Measurements from ENCODE around the gene SLC6A6. TPM values are rescaled to one million over a fixed set of nuclear protein-coding genes. Genes with fewer than 3 reads are reported as not detected.

Gene SLC6A6
- polyA plus RNA-seq, 1 of the 3 experiments (the other 2 are of a cell fraction), result 19.1 TPM

DNA sequence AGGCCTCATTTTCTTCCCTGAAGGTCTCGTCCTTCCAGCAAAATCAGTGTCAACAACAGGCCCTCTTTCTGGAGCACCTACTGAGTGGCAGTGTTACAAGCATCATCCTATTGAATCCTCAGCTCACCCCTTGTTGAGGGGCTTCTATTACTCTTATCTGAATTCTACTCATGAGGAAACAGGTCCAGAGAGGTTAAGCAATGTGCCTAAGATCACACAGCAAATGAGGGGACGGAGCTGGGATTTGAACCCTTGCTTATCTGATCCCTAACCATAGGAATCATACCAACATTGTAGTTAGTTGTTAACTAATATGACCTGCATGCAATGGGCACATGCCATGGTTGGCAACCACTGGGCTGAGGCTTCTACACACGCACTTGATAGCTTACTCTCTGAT is 63.0 kb downstream of the SLC6A6 start (continued):
- TF ChIP-seq, protein P1, sequence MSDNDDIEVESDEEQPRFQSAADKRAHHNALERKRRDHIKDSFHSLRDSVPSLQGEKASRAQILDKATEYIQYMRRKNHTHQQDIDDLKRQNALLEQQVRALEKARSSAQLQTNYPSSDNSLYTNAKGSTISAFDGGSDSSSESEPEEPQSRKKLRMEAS (IDR thresholded peaks at IDR 0.05; ENCODE audit: low read depth), result no peak

DNA sequence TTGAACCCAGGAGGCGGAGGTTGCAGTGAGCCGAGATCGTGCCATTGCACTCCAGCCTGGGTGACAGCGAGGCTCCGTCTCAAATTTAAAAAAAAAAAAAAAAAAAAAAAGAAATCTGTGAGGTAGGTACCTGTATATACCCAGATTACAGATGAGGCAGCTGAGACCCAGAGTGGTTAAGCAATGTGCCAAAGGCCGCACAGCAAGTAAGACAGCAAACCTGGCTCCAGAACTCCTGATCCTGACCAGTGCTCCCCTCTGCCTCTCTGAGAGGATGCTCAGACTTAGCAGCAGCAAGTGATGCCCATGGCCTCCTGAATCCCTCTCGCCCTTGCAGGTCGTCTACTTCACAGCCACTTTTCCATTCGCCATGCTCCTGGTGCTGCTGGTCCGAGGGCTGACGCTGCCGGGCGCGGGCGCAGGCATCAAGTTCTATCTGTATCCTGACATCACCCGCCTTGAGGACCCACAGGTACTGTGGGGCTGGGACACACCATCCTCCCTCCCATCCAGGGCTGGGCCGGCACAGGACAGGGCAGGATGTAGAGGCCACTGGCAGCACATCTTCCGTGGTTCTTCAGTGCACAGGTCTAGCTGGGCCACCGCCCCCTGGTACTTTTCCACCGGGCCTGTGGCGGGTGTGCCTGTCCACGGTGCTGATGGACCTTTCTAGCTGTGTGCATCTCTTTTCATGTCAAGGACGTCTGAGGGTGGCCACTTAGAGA is 63.9 kb downstream of the SLC6A6 start:
- Histone ChIP-seq H3K27me3 (ENCODE audit: insufficient read depth) (no peaks in the 10 kb centered on the region), H4K20me1 (ENCODE audit: insufficient read depth) (no peaks in the 10 kb centered on the region), H3K9ac (no peak overlapping the region), H3K27ac (ENCODE audit: low read depth in 2 of 2, low read length in 1 of 2) (no peak overlapping the region), H3K4me2 (no peak overlapping the region), H3K79me2 (ENCODE audit: insufficient read depth) (no peaks in the 10 kb centered on the region), H3K9me3 (no peaks in the 10 kb centered on the region), H3K9me2 (no peaks in the 10 kb centered on the region), H3F3A (replicated peaks; ENCODE audit: insufficient read depth) (no peaks in the 10 kb centered on the region), H2AFZ (ENCODE audit: low read depth) (no peak overlapping the region), H3K36me3 (replicated peaks in 1 of 2; ENCODE audit: control insufficient read depth in 1 of 2, insufficient read depth in 2 of 2, low read length in 1 of 2) (peaks cover 22 to 24% of the 10 kb centered on the region in 2 experiments), H3K4me1 (ENCODE audit: control insufficient read depth in 1 of 2, insufficient read depth in 2 of 2, low read depth in 1 of 2, low read length in 1 of 2) (peaks cover 2 to 5% of the 10 kb centered on the region in 2 experiments; a peak in 2 of 4 replicates), H3K4me3 (ENCODE audit: low read depth in 2 of 2, low read length in 1 of 2) (no peak overlapping the region)
- ChIA-PET POLR2A (no interaction called here), CTCF (interaction anchor here (0.7 to 4.4 kb wide), 15 partner anchors 8 to 811 kb away, joined by 3 to 105 read pairs (median 12); no protein-coding TSS in a partner anchor)
- no peak for DNase-seq
- TF ChIP-seq, protein P1 (IDR thresholded peaks at IDR 0.05; ENCODE audit: low read depth), result no peak
- TF ChIP-seq NFIC (IDR thresholded peaks at IDR 0.05; ENCODE audit: borderline replicate concordance), result no peak
- WGBS (ENCODE audit: low lambda C conversion rate), result 96% methylated on average over 20 of the region's 23 CpGs

DNA sequence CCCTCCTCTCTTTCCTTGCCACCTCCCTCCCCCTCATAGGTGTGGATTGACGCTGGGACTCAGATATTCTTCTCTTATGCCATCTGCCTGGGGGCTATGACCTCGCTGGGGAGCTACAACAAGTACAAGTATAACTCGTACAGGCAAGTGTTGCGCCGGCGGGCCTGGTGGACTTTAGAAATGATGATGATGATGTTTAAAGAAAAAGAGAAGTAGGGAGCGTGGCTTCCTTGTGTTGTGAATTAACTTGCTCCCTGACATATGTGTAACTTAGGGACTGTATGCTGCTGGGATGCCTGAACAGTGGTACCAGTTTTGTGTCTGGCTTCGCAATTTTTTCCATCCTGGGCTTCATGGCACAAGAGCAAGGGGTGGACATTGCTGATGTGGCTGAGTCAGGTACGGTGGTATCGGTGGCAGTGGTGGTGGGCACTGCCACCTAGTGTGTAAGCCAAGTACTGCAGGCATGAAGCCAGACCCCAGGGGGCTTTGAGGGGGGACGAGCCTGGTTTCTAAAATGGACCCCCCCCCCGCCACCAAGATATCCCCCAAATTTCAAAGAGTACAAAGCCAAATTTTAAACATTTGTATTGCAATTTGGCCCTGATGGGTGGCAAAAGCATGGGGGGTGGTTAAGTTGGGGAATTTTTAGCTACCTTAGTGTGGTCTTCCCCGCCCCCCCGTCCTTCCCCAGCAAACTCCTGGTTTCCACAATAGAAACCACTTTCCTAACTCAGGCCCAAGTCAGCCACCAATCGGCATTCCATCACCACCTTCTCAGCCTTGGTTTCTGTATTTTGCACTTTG is 65.6 kb downstream of the SLC6A6 start:
- H3K36me3 ChIP-seq (replicated peaks in 1 of 2; ENCODE audit: control insufficient read depth in 1 of 2, insufficient read depth in 2 of 2, low read length in 1 of 2), result peaks cover 17 to 23% of the 10 kb centered on the region in 2 experiments
- TF ChIP-seq RAD21 (IDR thresholded peaks at IDR 0.05; ENCODE audit: low read length) (peak; percentile 93), FOSL2 (IDR thresholded peaks at IDR 0.05; ENCODE audit: borderline replicate concordance, low read depth) (no peak), SMC3 (IDR thresholded peaks at IDR 0.05; ENCODE audit: low read depth, low read length) (peak; percentile 89)
- TF ChIP-seq, protein P2, sequence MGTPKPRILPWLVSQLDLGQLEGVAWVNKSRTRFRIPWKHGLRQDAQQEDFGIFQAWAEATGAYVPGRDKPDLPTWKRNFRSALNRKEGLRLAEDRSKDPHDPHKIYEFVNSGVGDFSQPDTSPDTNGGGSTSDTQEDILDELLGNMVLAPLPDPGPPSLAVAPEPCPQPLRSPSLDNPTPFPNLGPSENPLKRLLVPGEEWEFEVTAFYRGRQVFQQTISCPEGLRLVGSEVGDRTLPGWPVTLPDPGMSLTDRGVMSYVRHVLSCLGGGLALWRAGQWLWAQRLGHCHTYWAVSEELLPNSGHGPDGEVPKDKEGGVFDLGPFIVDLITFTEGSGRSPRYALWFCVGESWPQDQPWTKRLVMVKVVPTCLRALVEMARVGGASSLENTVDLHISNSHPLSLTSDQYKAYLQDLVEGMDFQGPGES (IDR thresholded peaks at IDR 0.05; ENCODE audit: low read depth, low read length), result no peak
- TF ChIP-seq, protein P3, sequence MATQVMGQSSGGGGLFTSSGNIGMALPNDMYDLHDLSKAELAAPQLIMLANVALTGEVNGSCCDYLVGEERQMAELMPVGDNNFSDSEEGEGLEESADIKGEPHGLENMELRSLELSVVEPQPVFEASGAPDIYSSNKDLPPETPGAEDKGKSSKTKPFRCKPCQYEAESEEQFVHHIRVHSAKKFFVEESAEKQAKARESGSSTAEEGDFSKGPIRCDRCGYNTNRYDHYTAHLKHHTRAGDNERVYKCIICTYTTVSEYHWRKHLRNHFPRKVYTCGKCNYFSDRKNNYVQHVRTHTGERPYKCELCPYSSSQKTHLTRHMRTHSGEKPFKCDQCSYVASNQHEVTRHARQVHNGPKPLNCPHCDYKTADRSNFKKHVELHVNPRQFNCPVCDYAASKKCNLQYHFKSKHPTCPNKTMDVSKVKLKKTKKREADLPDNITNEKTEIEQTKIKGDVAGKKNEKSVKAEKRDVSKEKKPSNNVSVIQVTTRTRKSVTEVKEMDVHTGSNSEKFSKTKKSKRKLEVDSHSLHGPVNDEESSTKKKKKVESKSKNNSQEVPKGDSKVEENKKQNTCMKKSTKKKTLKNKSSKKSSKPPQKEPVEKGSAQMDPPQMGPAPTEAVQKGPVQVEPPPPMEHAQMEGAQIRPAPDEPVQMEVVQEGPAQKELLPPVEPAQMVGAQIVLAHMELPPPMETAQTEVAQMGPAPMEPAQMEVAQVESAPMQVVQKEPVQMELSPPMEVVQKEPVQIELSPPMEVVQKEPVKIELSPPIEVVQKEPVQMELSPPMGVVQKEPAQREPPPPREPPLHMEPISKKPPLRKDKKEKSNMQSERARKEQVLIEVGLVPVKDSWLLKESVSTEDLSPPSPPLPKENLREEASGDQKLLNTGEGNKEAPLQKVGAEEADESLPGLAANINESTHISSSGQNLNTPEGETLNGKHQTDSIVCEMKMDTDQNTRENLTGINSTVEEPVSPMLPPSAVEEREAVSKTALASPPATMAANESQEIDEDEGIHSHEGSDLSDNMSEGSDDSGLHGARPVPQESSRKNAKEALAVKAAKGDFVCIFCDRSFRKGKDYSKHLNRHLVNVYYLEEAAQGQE (IDR thresholded peaks at IDR 0.05; ENCODE audit: low read depth, low read length), result no peak
- TF ChIP-seq, protein P4, sequence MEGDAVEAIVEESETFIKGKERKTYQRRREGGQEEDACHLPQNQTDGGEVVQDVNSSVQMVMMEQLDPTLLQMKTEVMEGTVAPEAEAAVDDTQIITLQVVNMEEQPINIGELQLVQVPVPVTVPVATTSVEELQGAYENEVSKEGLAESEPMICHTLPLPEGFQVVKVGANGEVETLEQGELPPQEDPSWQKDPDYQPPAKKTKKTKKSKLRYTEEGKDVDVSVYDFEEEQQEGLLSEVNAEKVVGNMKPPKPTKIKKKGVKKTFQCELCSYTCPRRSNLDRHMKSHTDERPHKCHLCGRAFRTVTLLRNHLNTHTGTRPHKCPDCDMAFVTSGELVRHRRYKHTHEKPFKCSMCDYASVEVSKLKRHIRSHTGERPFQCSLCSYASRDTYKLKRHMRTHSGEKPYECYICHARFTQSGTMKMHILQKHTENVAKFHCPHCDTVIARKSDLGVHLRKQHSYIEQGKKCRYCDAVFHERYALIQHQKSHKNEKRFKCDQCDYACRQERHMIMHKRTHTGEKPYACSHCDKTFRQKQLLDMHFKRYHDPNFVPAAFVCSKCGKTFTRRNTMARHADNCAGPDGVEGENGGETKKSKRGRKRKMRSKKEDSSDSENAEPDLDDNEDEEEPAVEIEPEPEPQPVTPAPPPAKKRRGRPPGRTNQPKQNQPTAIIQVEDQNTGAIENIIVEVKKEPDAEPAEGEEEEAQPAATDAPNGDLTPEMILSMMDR (IDR thresholded peaks at IDR 0.05), result peak; percentile 95
- ChIA-PET CTCF (interaction anchor here (0.6 to 4.4 kb wide), 51 partner anchors 10 to 571 kb away, joined by 3 to 105 read pairs (median 4); no protein-coding TSS in a partner anchor), POLR2A (interaction anchor here (0.5 to 1.2 kb wide), 2 partner anchors 264 to 1397 kb away, joined by 4 read pairs; no protein-coding TSS in a partner anchor)
- H3K79me2 ChIP-seq (ENCODE audit: insufficient read depth), result no peaks in the 10 kb centered on the region
- no peaks in the 10 kb centered on the region for H3K27me3 ChIP-seq (ENCODE audit: insufficient read depth)
- no peaks in the 10 kb centered on the region for H3K9me2 ChIP-seq
- peak; percentile 92 for DNase-seq
- H4K20me1 ChIP-seq (ENCODE audit: insufficient read depth), result no peaks in the 10 kb centered on the region
- H3K4me2 ChIP-seq, result no peak overlapping the region
- H3K9me3 ChIP-seq, result no peaks in the 10 kb centered on the region
- WGBS (ENCODE audit: low lambda C conversion rate), result 66% methylated on average over 13 of the region's 15 CpGs
- no peak overlapping the region for H2AFZ ChIP-seq (ENCODE audit: low read depth)
- H3K4me3 ChIP-seq (ENCODE audit: low read depth in 2 of 2, low read length in 1 of 2), result peak overlapping the region in 1 of 2 experiments; percentile 23; a peak in 1 of 4 replicates
- H3K9ac ChIP-seq, result no peak overlapping the region
- H3F3A ChIP-seq (replicated peaks; ENCODE audit: insufficient read depth), result peaks cover 10% of the 10 kb centered on the region
- H3K4me1 ChIP-seq (ENCODE audit: control insufficient read depth in 1 of 2, insufficient read depth in 2 of 2, low read depth in 1 of 2, low read length in 1 of 2), result peaks cover 4 to 19% of the 10 kb centered on the region in 2 experiments; a peak in 3 of 4 replicates
- no peak overlapping the region for H3K27ac ChIP-seq (ENCODE audit: low read depth in 2 of 2, low read length in 1 of 2)

Data from SK-N-SH (cell line).